Myometrial cell (primary cell): Measurements from ENCODE around the gene FAM20B. TPM values are rescaled to one million over a fixed set of nuclear protein-coding genes. Genes with fewer than 3 reads are reported as not detected.

Source experiments
- total RNA-seq: library from RNA; depleted of rRNA; stranded (reverse); fragments of >200 nt; gene quantifications from 2 replicates; pipeline ENCODE4 v1.2.3, GENCODE V29; 2015

The FAM20B gene
- 27.7 and 32.1 TPM in 2 replicates for total RNA-seq

GRCh38 chr1:179025125-179025974 lies at the start of gene FAM20B:
FAM20B (plus strand) TSS chr1:179025894; CDS start chr1:179043848, 17,954 bp downstream.

DNA sequence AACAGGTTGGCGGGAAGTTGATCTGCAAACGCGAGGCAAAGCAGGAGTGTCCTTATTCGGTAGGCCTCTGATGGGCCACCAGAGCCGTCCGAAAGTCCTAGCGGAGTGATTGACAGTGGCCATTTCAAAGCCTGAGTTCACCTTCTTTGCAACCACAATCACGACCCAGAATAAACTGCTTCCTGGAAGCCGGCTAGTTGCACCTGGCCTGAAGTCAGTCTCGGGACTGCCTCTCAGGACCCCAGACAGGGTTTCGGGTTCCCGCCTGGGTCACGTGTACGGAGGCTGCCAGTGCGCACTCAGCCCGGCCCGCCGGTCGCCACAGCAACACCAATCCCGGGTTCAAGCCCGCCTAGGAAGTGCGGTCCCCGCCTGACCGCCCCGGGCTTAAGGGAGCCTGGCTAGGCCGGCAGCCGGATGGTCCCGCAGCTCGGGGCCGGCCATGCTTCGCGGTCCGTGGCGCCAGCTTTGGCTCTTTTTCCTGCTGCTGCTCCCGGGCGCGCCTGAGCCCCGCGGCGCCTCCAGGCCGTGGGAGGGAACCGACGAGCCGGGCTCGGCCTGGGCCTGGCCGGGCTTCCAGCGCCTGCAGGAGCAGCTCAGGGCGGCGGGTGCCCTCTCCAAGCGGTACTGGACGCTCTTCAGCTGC lies 56.1 kb downstream of the FAM20B start, which contains the start of gene TOR3A:
TOR3A (plus strand) TSS at position 384 of the 646 bp plus-strand sequence; CDS start at position 443, 59 bp downstream.

Other genes starting within 250 kb of the FAM20B start
- gene ANGPTL1, start 154.8 kb upstream of the FAM20B start, total RNA-seq: 2.3 and 6.9 TPM in 2 replicates
- gene TOR3A, start 56.2 kb downstream of the FAM20B start, total RNA-seq: 55.6 and 70.5 TPM in 2 replicates
- 11.8 and 23.2 TPM in 2 replicates for gene ABL2, start 203.8 kb downstream of the FAM20B start, total RNA-seq